Left renal pelvis (tissue), 4 donors: ENCODE measurements around the gene IL17B. TPM values are rescaled to one million over a fixed set of nuclear protein-coding genes. Genes with fewer than 3 reads are reported as not detected.
"Not testable (repeated sequence)": the region's sequence is repeated elsewhere in the genome, so short reads cannot be mapped to it uniquely, and the experiment has no call there.

ENCODE experiments used
- DNase-seq, 4 donors: peaks; one replicate each; pipeline ENCODE4 v3.0.0-alpha.2; 2013; ENCODE audit warnings: low read depth in 4 of 4, low spot score in 3 of 4
- polyA plus RNA-seq, 4 donors: library from polyadenylated mRNA; unstranded; fragments of 120-200 nt; gene quantifications; one replicate each; pipeline ENCODE4 v1.2.1, GENCODE V29; 2013; ENCODE audit not compliant: insufficient read length in 4 of 4

IL17B gene
- polyA plus RNA-seq, 4 donors: 0.52 to 1.7 (median 1.4) TPM

DNA sequence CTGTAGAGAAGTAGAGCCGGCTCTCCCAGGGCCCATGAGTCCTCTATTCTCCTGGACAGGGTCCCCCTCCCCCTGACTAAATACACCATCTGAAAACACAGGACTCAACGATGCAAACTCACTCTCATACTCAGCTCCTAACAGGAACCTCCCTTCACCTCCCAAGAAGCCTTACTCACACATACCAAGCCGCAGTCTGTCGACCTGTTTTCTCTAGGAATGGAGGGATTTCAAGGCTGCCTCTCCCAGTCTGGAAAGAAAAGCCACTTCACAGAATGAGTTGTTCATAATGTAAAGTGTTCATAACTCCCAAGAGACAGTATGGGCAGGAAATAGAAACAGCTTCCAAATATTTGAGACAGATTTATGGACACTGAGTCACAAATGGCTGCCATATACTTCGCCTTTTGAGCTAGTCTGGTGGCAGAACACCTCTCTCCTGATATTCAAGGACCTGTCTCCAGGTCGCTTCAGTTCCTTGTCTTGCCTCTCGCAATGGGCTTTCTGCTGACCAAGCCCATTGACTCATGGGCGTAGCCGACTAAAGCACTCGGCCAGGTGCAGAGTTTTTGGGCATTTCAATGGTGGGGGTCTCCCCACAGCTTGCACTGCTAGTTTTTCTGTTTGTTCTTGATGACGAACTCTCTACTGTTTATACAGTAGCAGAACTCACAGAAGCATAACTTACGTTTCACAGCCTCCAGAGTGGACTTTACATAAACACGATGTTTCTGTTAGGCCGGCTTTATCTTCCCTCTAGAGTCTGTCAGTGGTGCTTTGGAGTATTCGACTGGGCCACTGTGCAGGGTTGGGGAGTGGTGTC, 25.0 kb upstream of the IL17B start:
- DNase-seq: no peak

DNA sequence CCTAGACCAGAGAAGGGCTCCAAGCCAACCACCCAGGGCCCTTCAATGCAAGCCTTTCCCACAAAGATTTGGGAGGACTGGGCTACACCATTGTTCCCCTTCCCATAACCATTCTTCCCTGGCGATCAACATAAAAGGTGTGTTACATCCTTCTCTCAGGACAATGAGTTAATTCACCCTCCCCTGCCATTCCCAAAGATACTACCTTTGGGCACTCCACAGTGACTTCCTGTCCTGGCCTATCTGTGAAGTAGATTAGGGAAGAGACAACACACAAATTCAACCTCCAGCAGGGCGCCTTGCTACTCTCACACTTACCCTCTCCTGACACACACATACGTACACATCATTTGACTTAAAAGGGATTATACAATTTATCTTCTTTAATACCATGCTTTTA, 23.2 kb upstream of the IL17B start:
- no peak for DNase-seq

GRCh38 chr5:149401051-149401450, 22.0 kb upstream of the IL17B start:
- DNase-seq: no peak

DNA sequence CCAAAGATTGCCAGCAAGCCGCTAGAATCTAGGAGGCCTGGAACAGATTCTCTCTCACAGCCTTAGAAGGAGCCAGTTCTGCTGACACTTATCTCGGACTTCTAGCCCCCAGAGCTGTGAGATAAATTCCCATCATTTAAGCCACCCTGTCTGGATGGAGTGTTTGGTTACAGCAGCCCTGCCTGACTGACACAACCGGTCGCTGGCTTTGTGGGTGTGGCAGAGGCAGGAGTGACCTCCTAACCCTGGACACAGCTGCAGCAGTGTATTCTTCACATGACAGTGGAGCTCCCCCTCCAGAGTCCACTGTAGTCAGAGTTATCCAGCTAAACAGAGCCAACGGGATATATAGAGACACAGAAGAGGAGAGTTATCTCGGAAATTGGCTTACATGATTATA, 21.2 kb upstream of the IL17B start:
- DNase-seq: no peak

GRCh38 chr5:149399775-149400174, 20.7 kb upstream of the IL17B start:
- DNase-seq: no peak

GRCh38 chr5:149398747-149399266, 19.7 kb upstream of the IL17B start:
- not testable (repeated sequence) for DNase-seq

- DNase-seq: no peak
Observed at GRCh38 chr5:149397530-149397929, 18.4 kb upstream of the IL17B start.

DNA sequence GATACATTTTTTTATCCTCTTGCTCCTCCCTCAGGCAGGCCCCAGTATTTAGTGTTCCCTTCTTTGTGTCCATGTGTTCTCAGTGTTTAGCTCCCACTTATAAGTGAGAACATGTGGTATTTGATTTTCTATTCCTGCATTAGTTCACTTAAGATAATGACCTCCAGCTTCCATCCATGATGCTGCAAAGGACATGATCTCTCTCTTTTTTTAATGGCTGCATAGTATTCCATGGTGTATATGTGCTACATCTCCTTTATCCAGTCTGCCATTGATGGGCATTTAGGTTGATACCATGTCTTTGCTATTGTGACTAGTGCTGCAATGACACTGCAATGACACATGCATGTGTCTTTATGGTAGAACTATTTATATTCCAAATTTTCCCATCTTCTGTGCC, 15.9 kb upstream of the IL17B start:
- DNase-seq: not testable (repeated sequence)

GRCh38 chr5:149392718-149393117, 13.6 kb upstream of the IL17B start:
- no peak for DNase-seq

DNA sequence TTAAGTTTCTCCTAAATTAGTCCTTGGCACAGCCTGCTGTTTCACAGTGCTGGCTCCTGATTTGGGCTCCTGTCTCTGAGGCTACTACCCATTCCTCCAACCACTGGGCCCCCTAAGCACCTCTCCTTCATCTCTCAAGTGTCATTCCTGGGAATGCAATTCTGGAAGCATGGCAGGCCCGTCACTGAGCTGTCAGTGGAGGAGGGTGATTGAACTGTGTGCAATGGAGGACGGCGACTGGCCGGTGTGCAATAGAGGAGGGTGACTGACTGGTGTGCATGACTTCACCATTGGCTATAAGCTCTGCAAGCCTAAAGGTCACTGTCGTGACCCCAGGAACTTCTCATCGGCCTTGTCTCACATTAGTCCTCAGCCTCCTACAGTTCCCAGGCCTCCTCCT, 12.4 kb upstream of the IL17B start:
- no peak for DNase-seq

DNA sequence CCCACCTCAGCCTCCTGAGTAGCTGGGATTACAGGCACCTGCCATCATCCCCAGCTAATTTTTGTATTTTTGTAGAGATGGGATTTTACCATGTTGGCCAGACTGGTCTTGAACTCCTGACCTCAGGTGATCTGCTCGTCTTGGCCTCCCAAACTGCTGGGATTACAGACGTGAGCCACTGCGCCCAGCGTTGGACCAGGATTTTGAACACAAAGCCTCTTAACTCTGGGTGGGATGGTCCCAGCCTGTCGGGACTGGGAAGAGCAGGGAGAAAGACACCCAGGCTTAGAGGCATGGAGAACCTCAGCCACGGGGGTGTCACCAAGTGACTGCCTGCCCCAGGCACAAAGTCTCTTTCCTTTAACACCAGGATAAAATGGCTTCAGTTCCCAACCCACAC, 12.0 kb upstream of the IL17B start:
- DNase-seq: not testable (repeated sequence)

GRCh38 chr5:149389552-149390495, 10.7 kb upstream of the IL17B start:
- no peak for DNase-seq

DNA sequence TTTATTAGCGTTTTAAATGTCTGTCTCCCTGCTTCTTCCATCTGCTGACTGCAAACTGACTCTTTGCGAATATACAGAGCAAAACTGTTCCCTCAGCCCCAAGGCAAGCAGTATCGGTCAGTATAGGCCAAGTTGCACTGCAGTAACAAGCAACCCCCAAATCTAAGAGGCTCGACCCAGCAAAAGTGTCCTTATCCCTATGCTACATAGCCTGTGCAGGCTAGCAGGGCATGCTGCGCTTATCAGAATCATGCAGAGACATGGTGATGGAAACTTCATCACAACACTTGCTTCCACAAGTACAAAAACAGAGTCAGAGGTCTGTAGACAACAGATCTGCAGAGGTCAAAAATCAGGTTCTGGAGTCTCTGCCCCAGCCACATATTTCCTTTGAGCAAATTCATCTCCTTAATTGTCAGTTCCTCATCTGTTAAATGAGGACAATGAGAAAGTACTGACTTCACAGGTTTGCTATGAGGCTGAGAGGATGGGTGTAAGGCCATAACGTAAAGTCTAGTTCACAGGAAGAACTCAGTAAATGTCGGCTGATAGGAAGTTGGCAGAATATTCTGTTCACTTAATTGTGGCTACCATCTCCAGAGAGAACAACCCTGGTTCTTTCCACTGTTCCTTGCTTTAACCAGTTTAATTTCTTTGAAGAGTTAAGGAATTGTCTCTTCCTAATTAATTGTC, 9.6 kb upstream of the IL17B start:
- no peak for DNase-seq

GRCh38 chr5:149387982-149388381, 8.9 kb upstream of the IL17B start:
- no peak for DNase-seq

GRCh38 chr5:149387081-149387631, 8.1 kb upstream of the IL17B start:
- DNase-seq: no peak

GRCh38 chr5:149386166-149386565, 7.1 kb upstream of the IL17B start:
- DNase-seq: no peak

- no peak for DNase-seq
Observed at GRCh38 chr5:149383399-149383798, 4.3 kb upstream of the IL17B start.

DNA sequence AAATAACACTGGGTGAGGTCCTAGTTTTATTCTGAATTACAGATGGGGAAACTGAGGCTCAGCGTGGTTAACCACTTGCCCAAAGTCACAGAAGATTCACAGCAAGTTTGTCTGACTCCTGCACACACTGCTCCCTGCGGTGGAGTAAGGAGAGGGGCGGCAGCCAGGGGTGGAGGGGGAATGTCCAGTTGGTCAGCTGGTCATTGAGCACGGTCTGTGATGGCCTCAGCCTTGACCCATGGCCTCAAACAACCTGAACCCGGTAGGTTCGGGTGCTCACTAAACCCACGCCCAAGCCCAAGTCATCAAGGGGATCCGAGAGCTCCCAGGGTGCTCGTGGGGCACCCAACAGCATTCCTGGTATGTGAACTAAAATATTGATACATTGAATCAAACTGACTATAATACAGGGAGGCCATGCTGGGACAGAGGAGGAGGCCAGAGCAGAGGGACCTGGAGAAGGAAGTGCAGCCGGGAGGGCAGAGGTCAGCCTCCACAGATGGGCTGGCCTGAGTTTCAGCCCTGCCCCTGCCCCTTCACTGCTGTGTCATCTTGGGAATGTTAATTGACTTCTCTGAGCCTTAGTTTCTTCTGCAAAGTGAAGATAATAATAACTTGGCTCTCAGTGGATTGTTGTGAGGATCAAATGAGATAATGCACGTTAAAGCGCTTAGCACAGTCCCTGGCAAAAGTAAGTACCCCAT, 3.6 kb upstream of the IL17B start:
- no peak for DNase-seq

GRCh38 chr5:149381986-149382338, 2.9 kb upstream of the IL17B start:
- DNase-seq: peak in 2 of 4 donors; percentile 56 to 58
